HepG2 (cell line): Measurements from ENCODE around the gene IST1. TPM values are rescaled to one million over a fixed set of nuclear protein-coding genes. Genes with fewer than 3 reads are reported as not detected.
A peak's percentile ranks its signal among the peaks of the same experiment; 100 is the strongest.

Experiments used
- ATAC-seq: fragments of 200-7000 bp; cut with Tn5 transposase; 3 replicates; pipeline ENCODE4 v1.9.1; 2020; ENCODE audit warnings: mild to moderate bottlenecking, moderate library complexity
- BruUV-seq: library from RNA; stranded (reverse); fragments of 400-500 nt; replicated peaks from 2 replicates; lab custom pipeline; 2021; lab: Mats Ljungman, UMichigan
- CTCF ChIA-PET: fragments of 300-600 bp; formaldehyde crosslinking; extraction: SDS; loops from one replicate; lab custom pipeline; 2021; ENCODE audit warnings: low total read pairs, inconsistent platforms, low intra/inter-chr PET ratio; lab: Yijun Ruan, JAX
- POLR2A ChIA-PET: fragments of 350-600 bp; sonication (Branson Sonifier 250); formaldehyde crosslinking; loops from one replicate; lab custom pipeline; 2020; ENCODE audit warnings: antibody characterized with exemption, inconsistent platforms; lab: Yijun Ruan, JAX
- DNase-seq: peaks from one replicate; pipeline ENCODE4 v3.0.0-alpha.2; 2015; ENCODE audit warnings: low spot score
- FAIRE-seq: peaks from 3 replicates; lab custom pipeline; 2011; peaks lifted over from hg19 to GRCh38; lab: Jason Lieb, UNC
- H2AFZ ChIP-seq: one replicate; pipeline ENCODE4 v1.6.1; 2011; ENCODE audit warnings: low read length, inconsistent platforms
- H3K27ac ChIP-seq: fragments of 300-600 bp; 3 replicates; pipeline ENCODE4 v1.8.0; 2011; ENCODE audit warnings: mixed run types, mild to moderate bottlenecking, mixed read lengths, low read length, inconsistent platforms; ENCODE audit not compliant: insufficient read depth; ENCODE audit errors: extremely low read length
- H3K27me3 ChIP-seq, 2 experiments: fragments of 200-600 bp in 1 of 2; 2 replicates in 1 of 2; 3 replicates in 1 of 2; pipeline versions ENCODE4 v1.6.0 to v1.8.0; 2011; ENCODE audit warnings: low read length in 2 of 2, mild to moderate bottlenecking in 2 of 2, moderate library complexity in 2 of 2, inconsistent platforms in 1 of 2; ENCODE audit not compliant: insufficient read depth in 2 of 2, control insufficient read depth in 1 of 2
- H3K36me3 ChIP-seq, 2 experiments: fragments of 200-600 bp in 1 of 2; replicated peaks in 1 of 2; 2 replicates in 1 of 2; 3 replicates in 1 of 2; pipeline versions ENCODE4 v1.5.1 to v1.8.0; 2011; ENCODE audit warnings: low read length in 2 of 2, inconsistent platforms in 1 of 2; ENCODE audit not compliant: insufficient read depth in 2 of 2, control insufficient read depth in 1 of 2
- H3K4me1 ChIP-seq: 2 replicates; pipeline ENCODE4 v1.5.1; 2012; ENCODE audit warnings: low read length, inconsistent platforms; ENCODE audit not compliant: insufficient read depth
- H3K4me2 ChIP-seq: 2 replicates; pipeline ENCODE4 v1.6.0; 2011; ENCODE audit warnings: low read depth, low read length, inconsistent platforms
- H3K4me3 ChIP-seq, 3 experiments: fragments of 200-600 bp in 1 of 3; sonication (generic), shearing (Covaris generic) in 1 of 3; replicated peaks in 1 of 3; 2 replicates each; pipeline ENCODE4 v1.5.1; 2011 to 2016; ENCODE audit warnings: low read length in 3 of 3, inconsistent platforms in 2 of 3, low read depth in 2 of 3, mild to moderate bottlenecking in 2 of 3, control low read depth in 1 of 3, mixed read lengths in 1 of 3; ENCODE audit not compliant: insufficient read depth in 1 of 3
- H3K79me2 ChIP-seq: one replicate; pipeline ENCODE4 v1.6.1; 2011; ENCODE audit warnings: low read length, inconsistent platforms; ENCODE audit not compliant: insufficient read depth
- H3K9ac ChIP-seq: 2 replicates; pipeline ENCODE4 v1.6.0; 2011; ENCODE audit warnings: mild to moderate bottlenecking, low read depth, low read length, inconsistent platforms; ENCODE audit not compliant: insufficient read depth
- H3K9me3 ChIP-seq: 2 replicates; pipeline ENCODE4 v1.5.1; 2012; ENCODE audit warnings: mild to moderate bottlenecking, low read length
- H4K20me1 ChIP-seq: 2 replicates; pipeline ENCODE4 v1.6.0; 2011; ENCODE audit warnings: inconsistent platforms, mild to moderate bottlenecking, low read length, moderate library complexity; ENCODE audit not compliant: insufficient read depth
- ATRX ChIP-seq: sonication (generic); formaldehyde crosslinking; IDR thresholded peaks from 2 replicates; pipeline ENCODE4 v1.4.0; 2020; ENCODE audit warnings: missing genetic modification reagents, borderline replicate concordance
- EP300 ChIP-seq, 3 experiments: sonication (generic) in 1 of 3; formaldehyde crosslinking in 1 of 3; IDR thresholded peaks; 2 replicates each; pipeline versions ENCODE4 v1.5.1 to v1.6.1; 2011 to 2020; ENCODE audit warnings: low read depth in 2 of 3, low read length in 2 of 3, borderline replicate concordance in 1 of 3, improper control_type of control experiment in 1 of 3, mild to moderate bottlenecking in 1 of 3, missing genetic modification reagents in 1 of 3, moderate library complexity in 1 of 3
- FLYWCH1 ChIP-seq: sonication (generic); formaldehyde crosslinking; IDR thresholded peaks from 2 replicates; pipeline ENCODE4 v1.8.1; 2023; ENCODE audit warnings: mild to moderate bottlenecking, missing genetic modification reagents
- HMG20A ChIP-seq: IDR thresholded peaks from 2 replicates; pipeline ENCODE4 v1.6.1; 2016; ENCODE audit warnings: borderline replicate concordance
- NFYB ChIP-seq: sonication (generic); formaldehyde crosslinking; IDR thresholded peaks from 2 replicates; pipeline ENCODE4 v1.4.0; 2020; ENCODE audit warnings: missing genetic modification reagents
- NR2F2 ChIP-seq: IDR thresholded peaks from 2 replicates; pipeline ENCODE4 v1.6.1; 2012; ENCODE audit warnings: low read depth, inconsistent platforms, borderline replicate concordance
- PAX8 ChIP-seq: sonication (generic); formaldehyde crosslinking; IDR thresholded peaks from 2 replicates; pipeline ENCODE4 v1.8.0; 2022; ENCODE audit warnings: mild to moderate bottlenecking, missing genetic modification reagents, borderline replicate concordance
- RBAK ChIP-seq: sonication (generic); formaldehyde crosslinking; IDR thresholded peaks from 2 replicates; pipeline ENCODE4 v1.5.1; 2020; ENCODE audit warnings: mild to moderate bottlenecking, missing genetic modification reagents
- SP4 ChIP-seq: sonication (generic); formaldehyde crosslinking; IDR thresholded peaks from 2 replicates; pipeline ENCODE4 v1.8.1; 2023; ENCODE audit warnings: mild to moderate bottlenecking, missing genetic modification reagents
- SRY ChIP-seq: sonication (generic); formaldehyde crosslinking; IDR thresholded peaks from 2 replicates; pipeline ENCODE4 v1.8.0; 2022; ENCODE audit warnings: mild to moderate bottlenecking, missing genetic modification reagents
- ZMYM2 ChIP-seq: sonication (generic); formaldehyde crosslinking; IDR thresholded peaks from 2 replicates; pipeline ENCODE4 v1.8.0; 2022; ENCODE audit warnings: mild to moderate bottlenecking, missing genetic modification reagents
- ZNF383 ChIP-seq: sonication (generic); formaldehyde crosslinking; IDR thresholded peaks from 2 replicates; pipeline ENCODE4 v1.4.0; 2020; ENCODE audit warnings: missing genetic modification reagents, mild to moderate bottlenecking, borderline replicate concordance
- ZNF615 ChIP-seq: sonication (generic); formaldehyde crosslinking; IDR thresholded peaks from 2 replicates; pipeline ENCODE4 v1.5.0; 2020; ENCODE audit warnings: mild to moderate bottlenecking, missing genetic modification reagents, borderline replicate concordance
- ZSCAN29 ChIP-seq: sonication (generic); formaldehyde crosslinking; conservative IDR thresholded peaks from 2 replicates; pipeline ENCODE4 v1.4.0; 2020; ENCODE audit warnings: mild to moderate bottlenecking, missing genetic modification reagents
- WGBS: methylation state at CpG from one replicate; pipeline ENCODE4 v1.1.6; 2017; ENCODE audit warnings: low lambda C conversion rate; 5-methylcytosine and 5-hydroxymethylcytosine counted together
- in situ Hi-C: cut with HindIII; loops from 2 replicates; pipeline ENCODE4 v1.10.0; 2017; ENCODE audit warnings: low pct_unique_long_range_greater_than_20kb; ENCODE audit not compliant: extremely low pct_ligation_motif_present
- intact Hi-C: fragments of 100-400 bp; cut with micrococcal nuclease; formaldehyde crosslinking; loops from one replicate; pipeline ENCODE4 v1.10.0; 2022; ENCODE audit not compliant: unreplicated experiment
- polyA plus RNA-seq, 8 experiments: library from polyadenylated mRNA; depleted of rRNA in 3 of 8; stranded (reverse) in 7 of 8; unstranded in 1 of 8; fragments of >200 nt; fragmentation: Illumina TruSeq in 4 of 8; extraction: Trizol in 4 of 8; gene quantifications; 2 replicates each; pipeline versions ENCODE4 v1.2.1 to v1.2.3, GENCODE V29; 2011 to 2016; ENCODE audit warnings: low read depth in 4 of 8, missing spikeins in 1 of 8, mixed read lengths in 1 of 8; ENCODE audit not compliant: insufficient read depth in 1 of 8
- total RNA-seq, 5 experiments: library from RNA; depleted of rRNA; stranded (reverse); fragments of >200 nt; fragmentation: Illumina TruSeq; extraction: Trizol; gene quantifications; 2 replicates each; pipeline ENCODE4 v1.2.3, GENCODE V29; 2016; ENCODE audit warnings: low read depth in 1 of 5
- TF ChIP-seq, protein P1 (sequence below): sonication (generic); formaldehyde crosslinking; IDR thresholded peaks from 2 replicates; pipeline ENCODE4 v1.8.0; 2022; ENCODE audit warnings: missing genetic modification reagents, mild to moderate bottlenecking, moderate library complexity, borderline replicate concordance
- TF ChIP-seq, protein P2 (sequence below): sonication (generic); formaldehyde crosslinking; IDR thresholded peaks from 2 replicates; pipeline ENCODE4 v1.4.0; 2020; ENCODE audit warnings: missing genetic modification reagents
- TF ChIP-seq, protein P3 (sequence below): sonication (generic); formaldehyde crosslinking; IDR thresholded peaks from 2 replicates; pipeline ENCODE4 v1.4.0; 2020; ENCODE audit warnings: missing genetic modification reagents

The IST1 gene
- total and polyA plus RNA-seq, 2 of the 13 experiments (the other 11 are each of a cell fraction or from before 2014, with no cell fraction given), result 346 to 415 TPM

DNA sequence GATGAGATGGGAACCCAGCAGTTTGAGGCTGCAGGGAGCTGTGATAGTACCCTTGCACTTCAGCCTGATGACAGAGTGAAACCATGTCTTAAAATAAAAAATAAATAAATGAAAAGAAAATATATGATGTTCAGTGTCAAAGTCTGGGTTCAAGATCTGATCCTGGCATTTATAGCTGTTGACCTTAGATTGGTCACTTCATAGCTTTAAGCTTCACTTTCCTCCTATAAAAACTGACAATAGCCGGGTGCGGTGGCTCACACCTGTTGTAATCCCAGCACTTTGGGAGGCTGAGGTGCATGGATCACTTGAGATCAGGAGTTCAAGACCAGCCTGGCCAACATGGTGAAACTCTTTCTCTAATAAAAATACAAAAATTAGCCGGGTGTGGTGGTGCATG, 6.2 kb upstream of the IST1 start (continued):
- TF ChIP-seq, protein P1, sequence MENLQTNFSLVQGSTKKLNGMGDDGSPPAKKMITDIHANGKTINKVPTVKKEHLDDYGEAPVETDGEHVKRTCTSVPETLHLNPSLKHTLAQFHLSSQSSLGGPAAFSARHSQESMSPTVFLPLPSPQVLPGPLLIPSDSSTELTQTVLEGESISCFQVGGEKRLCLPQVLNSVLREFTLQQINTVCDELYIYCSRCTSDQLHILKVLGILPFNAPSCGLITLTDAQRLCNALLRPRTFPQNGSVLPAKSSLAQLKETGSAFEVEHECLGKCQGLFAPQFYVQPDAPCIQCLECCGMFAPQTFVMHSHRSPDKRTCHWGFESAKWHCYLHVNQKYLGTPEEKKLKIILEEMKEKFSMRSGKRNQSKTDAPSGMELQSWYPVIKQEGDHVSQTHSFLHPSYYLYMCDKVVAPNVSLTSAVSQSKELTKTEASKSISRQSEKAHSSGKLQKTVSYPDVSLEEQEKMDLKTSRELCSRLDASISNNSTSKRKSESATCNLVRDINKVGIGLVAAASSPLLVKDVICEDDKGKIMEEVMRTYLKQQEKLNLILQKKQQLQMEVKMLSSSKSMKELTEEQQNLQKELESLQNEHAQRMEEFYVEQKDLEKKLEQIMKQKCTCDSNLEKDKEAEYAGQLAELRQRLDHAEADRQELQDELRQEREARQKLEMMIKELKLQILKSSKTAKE (CRISPR knock-in tag), result no peak
- TF ChIP-seq ZNF615 (CRISPR knock-in tag) (no peak), EP300 (IDR thresholded peaks at IDR 0.05; ENCODE audit: low read depth in 2 of 2, low read length in 2 of 2) (no peak), EP300 (CRISPR knock-in tag; IDR thresholded peaks at IDR 0.05; ENCODE audit: borderline replicate concordance) (no peak), RBAK (CRISPR knock-in tag) (no peak)
- TF ChIP-seq, all 625 proteins: peak for 0

DNA sequence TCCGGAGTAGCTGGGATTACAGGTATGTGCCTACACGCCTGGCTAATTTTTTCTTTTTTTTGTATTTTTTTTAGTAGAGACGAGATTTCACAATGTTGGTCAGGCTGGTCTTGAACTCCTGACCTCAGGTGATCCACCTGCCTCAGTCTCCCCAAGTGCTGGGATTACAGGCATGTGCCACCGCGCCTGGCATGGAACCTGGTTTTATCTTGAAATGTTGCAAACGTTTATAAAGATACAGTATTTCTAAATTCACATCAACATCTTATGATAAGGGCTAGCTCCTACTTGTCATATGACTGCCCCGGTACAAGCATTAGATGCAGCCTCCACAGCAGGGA, 1.5 kb upstream of the IST1 start:
- Histone ChIP-seq H3K36me3 (peaks cover 0 to 5% of the 10 kb centered on the region in 2 experiments; a peak in 1 of 5 replicates), H3K27me3 (no peaks in the 10 kb centered on the region; a peak in 1 of 5 replicates), H3K79me2 (peaks cover 37% of the 10 kb centered on the region), H3K9ac (peak overlapping the region; percentile 98), H2AFZ (no peak overlapping the region), H3K9me3 (no peaks in the 10 kb centered on the region), H3K4me3 (peak overlapping the region; percentile 85 to 98 (median 95)), H3K27ac (peak overlapping the region; percentile 95), H3K4me1 (peaks cover 45% of the 10 kb centered on the region), H3K4me2 (peak overlapping the region; percentile 100), H4K20me1 (peaks cover 25% of the 10 kb centered on the region)
- intact Hi-C loops (loop anchor here (2.0 kb wide), 1 partner anchor 67 kb away; no protein-coding TSS in a partner anchor), in situ Hi-C loops (no loop called here)
- ATAC-seq (no peak), FAIRE-seq (no peak), DNase-seq (no peak)
- ChIA-PET CTCF (no interaction called here), POLR2A (interaction anchor here (0.7 to 4.9 kb wide), 7 partner anchors 10 to 200 kb away, joined by 3 to 59 read pairs (median 5); partner anchors contain the start of genes AP1G1, DHX38, TXNL4B and ZNF821)
- 25% methylated on average over 7 of the region's 7 CpGs for WGBS
- BruUV-seq, result no TSS peak
- 0 out of 2 replicates have a peak, but pooled peaks have one; percentile 21 for TF ChIP-seq NFYB (CRISPR knock-in tag)
- TF ChIP-seq ZSCAN29, result no peak
- TF ChIP-seq SRY (CRISPR knock-in tag), result no peak
- TF ChIP-seq SP4 (CRISPR knock-in tag), result 0 out of 2 replicates have a peak, but pooled peaks have one; percentile 38
- TF ChIP-seq ATRX (CRISPR knock-in tag), result no peak
- no peak for TF ChIP-seq HMG20A
- TF ChIP-seq, protein P2, sequence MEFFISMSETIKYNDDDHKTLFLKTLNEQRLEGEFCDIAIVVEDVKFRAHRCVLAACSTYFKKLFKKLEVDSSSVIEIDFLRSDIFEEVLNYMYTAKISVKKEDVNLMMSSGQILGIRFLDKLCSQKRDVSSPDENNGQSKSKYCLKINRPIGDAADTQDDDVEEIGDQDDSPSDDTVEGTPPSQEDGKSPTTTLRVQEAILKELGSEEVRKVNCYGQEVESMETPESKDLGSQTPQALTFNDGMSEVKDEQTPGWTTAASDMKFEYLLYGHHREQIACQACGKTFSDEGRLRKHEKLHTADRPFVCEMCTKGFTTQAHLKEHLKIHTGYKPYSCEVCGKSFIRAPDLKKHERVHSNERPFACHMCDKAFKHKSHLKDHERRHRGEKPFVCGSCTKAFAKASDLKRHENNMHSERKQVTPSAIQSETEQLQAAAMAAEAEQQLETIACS (CRISPR knock-in tag), result 0 out of 2 replicates have a peak, but pooled peaks have one; percentile 3
- TF ChIP-seq, protein P3, sequence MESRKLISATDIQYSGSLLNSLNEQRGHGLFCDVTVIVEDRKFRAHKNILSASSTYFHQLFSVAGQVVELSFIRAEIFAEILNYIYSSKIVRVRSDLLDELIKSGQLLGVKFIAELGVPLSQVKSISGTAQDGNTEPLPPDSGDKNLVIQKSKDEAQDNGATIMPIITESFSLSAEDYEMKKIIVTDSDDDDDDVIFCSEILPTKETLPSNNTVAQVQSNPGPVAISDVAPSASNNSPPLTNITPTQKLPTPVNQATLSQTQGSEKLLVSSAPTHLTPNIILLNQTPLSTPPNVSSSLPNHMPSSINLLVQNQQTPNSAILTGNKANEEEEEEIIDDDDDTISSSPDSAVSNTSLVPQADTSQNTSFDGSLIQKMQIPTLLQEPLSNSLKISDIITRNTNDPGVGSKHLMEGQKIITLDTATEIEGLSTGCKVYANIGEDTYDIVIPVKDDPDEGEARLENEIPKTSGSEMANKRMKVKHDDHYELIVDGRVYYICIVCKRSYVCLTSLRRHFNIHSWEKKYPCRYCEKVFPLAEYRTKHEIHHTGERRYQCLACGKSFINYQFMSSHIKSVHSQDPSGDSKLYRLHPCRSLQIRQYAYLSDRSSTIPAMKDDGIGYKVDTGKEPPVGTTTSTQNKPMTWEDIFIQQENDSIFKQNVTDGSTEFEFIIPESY, result no peak
- no peak for TF ChIP-seq NR2F2
- TF ChIP-seq ZMYM2 (CRISPR knock-in tag), result peak; percentile 49
- TF ChIP-seq FLYWCH1, result peak; percentile 29; the same call in 1 of the 2 replicates
- 0 out of 2 replicates have a peak, but pooled peaks have one; percentile 1 for TF ChIP-seq ZNF383 (CRISPR knock-in tag)
- 0 out of 2 replicates have a peak, but pooled peaks have one; percentile 22 for TF ChIP-seq PAX8 (CRISPR knock-in tag)
